Stimulated activated naive CD4-positive, alpha-beta T cell treated with Interleukin-2 at 50 U/mL for 16 hours (primary cell): ENCODE results near the gene TUBB8B.
"Not testable (repeated sequence)": the region's sequence is repeated elsewhere in the genome, so short reads cannot be mapped to it uniquely, and the experiment has no call there.

ENCODE experiments used
- DNase-seq: peaks from one replicate; lab custom pipeline; 2025; lab: John Stamatoyannopoulos, UW

TUBB8B gene

GRCh38 chr18:12773-13172 is 36.6 kb downstream of the TUBB8B start:
- not testable (repeated sequence) for DNase-seq

- not testable (repeated sequence) for DNase-seq
Observed at GRCh38 chr18:11383-12274, 37.8 kb downstream of the TUBB8B start.

- DNase-seq = not testable (repeated sequence)
Observed at GRCh38 chr18:10624-11184, 38.7 kb downstream of the TUBB8B start.

DNA sequence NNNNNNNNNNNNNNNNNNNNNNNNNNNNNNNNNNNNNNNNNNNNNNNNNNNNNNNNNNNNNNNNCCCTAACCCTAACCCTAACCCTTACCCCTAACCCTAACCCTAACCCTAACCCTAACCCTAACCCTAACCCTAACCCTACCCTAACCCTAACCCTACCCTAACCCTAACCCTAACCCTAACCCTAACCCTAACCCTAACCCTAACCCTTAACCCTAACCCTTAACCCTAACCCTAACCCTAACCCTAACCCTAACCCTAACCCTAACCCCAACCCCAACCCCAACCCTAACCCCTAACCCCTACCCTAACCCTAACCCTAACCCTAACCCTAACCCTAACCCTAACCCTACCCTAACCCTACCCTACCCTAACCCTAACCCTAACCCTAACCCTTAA is 39.5 kb downstream of the TUBB8B start:
- not testable (repeated sequence) for DNase-seq
